ENCODE data around the gene VGLL4. TPM values are rescaled to one million over a fixed set of nuclear protein-coding genes. Genes with fewer than 3 reads are reported as not detected.

Gene VGLL4
- polyA plus RNA-seq, 3 donors: 8.5 to 13.2 (median 10.0) TPM

- peaks cover 4 to 58% of the 10 kb centered on the region in 2 donors for H3K36me3 ChIP-seq (replicated peaks in 1 of 2; ENCODE audit: control insufficient read depth in 1 of 2, insufficient read depth in 2 of 2, low read length in 2 of 2)
- no peaks in the 10 kb centered on the region for H3K27me3 ChIP-seq (ENCODE audit: control insufficient read depth in 2 of 2, insufficient read depth in 2 of 2, low read length in 2 of 2)
- H3K9ac ChIP-seq (ENCODE audit: insufficient read depth, low read length, poor library complexity, severe bottlenecking): no peak overlapping the region
- H3K27ac ChIP-seq (ENCODE audit: low read depth in 1 of 2, low read length in 2 of 2): no peak overlapping the region
- 97% methylated on average over 7 of the region's 7 CpGs for WGBS (ENCODE audit: insufficient coverage)
- H3K27ac Mint-ChIP-seq: no peak overlapping the region
- H4K20me1 ChIP-seq (ENCODE audit: insufficient read depth, low read length): peaks cover 96% of the 10 kb centered on the region
- H3K27me3 Mint-ChIP-seq (ENCODE audit: low read depth in 3 of 3): peaks cover 0 to 5% (median 0%) of the 10 kb centered on the region in 3 donors
- no peaks in the 10 kb centered on the region for H3K9me3 ChIP-seq (replicated peaks in 1 of 2; ENCODE audit: control insufficient read depth in 1 of 2, insufficient read depth in 1 of 2, low read length in 2 of 2)
- H3K36me3 Mint-ChIP-seq: peaks cover 26 to 55% of the 10 kb centered on the region in 2 donors
- H3K79me2 ChIP-seq (ENCODE audit: insufficient read depth, low read length): no peaks in the 10 kb centered on the region
- H3K4me2 ChIP-seq (replicated peaks; ENCODE audit: extremely low read depth, low read length, poor library complexity, severe bottlenecking): no peak overlapping the region
- H3K4me1 ChIP-seq (ENCODE audit: control insufficient read depth in 1 of 2, insufficient read depth in 2 of 2, low read length in 2 of 2): peaks cover 9 to 12% of the 10 kb centered on the region in 2 donors
- no peak overlapping the region for H3K4me3 ChIP-seq (replicated peaks in 1 of 3; ENCODE audit: low read depth in 2 of 3, low read length in 3 of 3)
- H2AFZ ChIP-seq (ENCODE audit: insufficient read depth, low read depth, low read length, poor library complexity, severe bottlenecking): no peak overlapping the region
- DNase-seq: no peak
- no peak overlapping the region for H3K4me3 Mint-ChIP-seq
- H3K4me1 Mint-ChIP-seq: peaks cover 17% of the 10 kb centered on the region
- no peaks in the 10 kb centered on the region for H3K9me3 Mint-ChIP-seq
- no peak for TF ChIP-seq CTCF (IDR thresholded peaks at IDR 0.05)
- intact Hi-C loops (cut with micrococcal nuclease): no loop called here
Observed at GRCh38 chr3:11534793-11535101, 109.0 kb downstream of the VGLL4 start.

- H3K4me2 ChIP-seq (replicated peaks; ENCODE audit: extremely low read depth, low read length, poor library complexity, severe bottlenecking): no peak overlapping the region
- H3K9ac ChIP-seq (ENCODE audit: insufficient read depth, low read length, poor library complexity, severe bottlenecking): no peak overlapping the region
- peaks cover 96% of the 10 kb centered on the region for H4K20me1 ChIP-seq (ENCODE audit: insufficient read depth, low read length)
- TF ChIP-seq CTCF (IDR thresholded peaks at IDR 0.05): no peak
- no peaks in the 10 kb centered on the region for H3K9me3 ChIP-seq (replicated peaks in 1 of 2; ENCODE audit: control insufficient read depth in 1 of 2, insufficient read depth in 1 of 2, low read length in 2 of 2)
- H3K4me1 ChIP-seq (ENCODE audit: control insufficient read depth in 1 of 2, insufficient read depth in 2 of 2, low read length in 2 of 2): peaks cover 9 to 12% of the 10 kb centered on the region in 2 donors
- WGBS (ENCODE audit: insufficient coverage): 97% methylated on average over 18 of the region's 21 CpGs
- Mint-ChIP-seq H3K4me3 (no peak overlapping the region), H3K36me3 (peaks cover 26 to 54% of the 10 kb centered on the region in 2 donors), H3K27me3 (ENCODE audit: low read depth in 3 of 3) (peaks cover 0 to 5% (median 0%) of the 10 kb centered on the region in 3 donors), H3K9me3 (no peaks in the 10 kb centered on the region), H3K4me1 (peaks cover 15% of the 10 kb centered on the region), H3K27ac (peak overlapping the region in 1 of 7 donors; percentile 26)
- no peak for DNase-seq
- no peak overlapping the region for H2AFZ ChIP-seq (ENCODE audit: insufficient read depth, low read depth, low read length, poor library complexity, severe bottlenecking)
- H3K79me2 ChIP-seq (ENCODE audit: insufficient read depth, low read length): no peaks in the 10 kb centered on the region
- H3K27ac ChIP-seq (ENCODE audit: low read depth in 1 of 2, low read length in 2 of 2): no peak overlapping the region
- intact Hi-C loops (cut with micrococcal nuclease): no loop called here
- H3K36me3 ChIP-seq (replicated peaks in 1 of 2; ENCODE audit: control insufficient read depth in 1 of 2, insufficient read depth in 2 of 2, low read length in 2 of 2): peaks cover 4 to 63% of the 10 kb centered on the region in 2 donors
- no peak overlapping the region for H3K4me3 ChIP-seq (replicated peaks in 1 of 3; ENCODE audit: low read depth in 2 of 3, low read length in 3 of 3)
- H3K27me3 ChIP-seq (ENCODE audit: control insufficient read depth in 2 of 2, insufficient read depth in 2 of 2, low read length in 2 of 2): no peaks in the 10 kb centered on the region
Observed at GRCh38 chr3:11534011-11534792, 109.5 kb downstream of the VGLL4 start.
